ENCODE data around the gene AKIRIN2.

AKIRIN2 gene

DNA sequence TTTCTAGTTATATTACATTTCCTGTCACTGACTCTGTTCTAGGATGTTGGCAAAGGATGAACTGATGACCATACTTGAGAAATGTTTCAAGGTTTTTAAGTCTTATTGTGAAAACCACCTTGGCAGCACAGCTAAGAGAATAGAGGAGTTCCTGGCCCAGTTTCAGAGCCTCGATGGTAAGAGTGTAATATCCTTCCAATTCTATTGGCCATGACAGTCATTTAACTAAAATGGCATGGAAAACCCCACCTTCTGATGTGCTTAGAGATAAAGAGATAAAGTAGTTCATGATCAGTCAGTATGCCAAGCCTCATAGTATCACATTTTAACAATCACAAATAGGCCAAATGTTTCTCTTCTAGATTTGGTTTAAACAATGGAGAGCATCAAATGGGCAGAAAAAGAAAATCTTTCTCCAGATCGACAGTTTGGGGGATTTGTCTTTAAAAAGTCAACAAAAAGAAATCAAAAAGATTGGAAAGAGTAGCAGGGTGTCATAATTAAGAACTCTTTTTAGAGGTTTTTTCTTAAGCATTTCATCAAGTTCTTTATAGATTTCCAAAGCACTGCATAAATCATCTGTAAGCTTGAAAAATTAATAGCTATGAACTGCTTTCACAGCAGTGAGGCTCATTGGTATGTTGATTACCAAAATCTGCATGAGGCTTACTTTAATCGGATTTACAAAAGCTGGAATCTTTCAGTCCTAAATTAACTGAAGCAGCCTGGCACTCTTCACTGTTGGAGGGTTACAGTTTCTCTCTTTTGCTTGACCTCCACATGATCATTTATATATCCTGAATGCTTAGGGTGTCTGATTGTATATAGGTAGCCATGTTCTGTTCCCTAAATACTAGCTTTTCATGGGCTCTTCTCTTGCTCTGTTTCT lies 48.7 kb downstream of the AKIRIN2 start:
- DNase-seq: no peak

- no peak for DNase-seq
These were observed 57.0 kb downstream of the AKIRIN2 start for GRCh38 chr6:87645080-87645479.

- DNase-seq: no peak
These were observed 60.9 kb downstream of the AKIRIN2 start for GRCh38 chr6:87641065-87641692.

- DNase-seq: no peak
These were observed 62.7 kb downstream of the AKIRIN2 start for GRCh38 chr6:87639373-87639772.

DNA sequence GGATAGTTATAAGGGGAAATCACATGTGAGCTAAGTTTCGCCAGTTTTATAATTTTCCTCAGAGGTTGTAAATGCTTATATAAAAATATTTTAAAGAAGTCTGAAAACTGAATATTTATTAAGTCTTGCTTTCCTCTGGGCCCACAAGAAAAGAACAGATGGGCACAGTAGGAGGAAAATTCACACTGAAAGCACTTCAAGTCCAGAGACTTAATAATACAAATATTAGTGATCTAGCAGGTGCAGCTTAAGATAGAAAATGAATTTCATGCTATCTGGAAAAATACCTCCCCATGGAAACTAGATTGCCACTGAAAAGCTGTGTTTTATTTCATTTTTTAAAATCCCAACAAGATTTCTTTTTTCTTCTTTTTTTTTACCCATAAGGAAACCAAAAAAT lies 64.9 kb downstream of the AKIRIN2 start:
- DNase-seq: no peak

- DNase-seq: no peak
These were observed 65.7 kb downstream of the AKIRIN2 start for GRCh38 chr6:87636315-87636714.

DNA sequence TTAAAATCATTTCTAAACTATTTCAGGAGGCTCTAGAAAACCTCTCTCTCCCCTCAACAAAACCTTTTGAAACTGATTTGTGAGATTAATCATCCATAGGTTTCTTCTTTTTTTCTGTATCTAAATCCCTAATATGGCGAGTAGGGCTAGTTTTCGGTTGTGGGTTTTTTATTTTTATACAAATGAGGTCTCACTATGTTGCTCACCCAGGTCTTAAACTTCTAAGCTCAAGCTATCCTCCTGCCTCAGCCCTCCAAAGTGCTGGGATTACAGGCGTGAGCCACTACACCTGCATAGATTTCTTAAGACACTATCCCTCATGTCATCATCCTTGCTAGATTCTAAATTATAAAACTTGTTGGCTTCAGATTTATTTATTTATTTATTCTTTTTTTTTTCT lies 68.2 kb downstream of the AKIRIN2 start:
- DNase-seq: no peak

GRCh38 chr6:87630746-87631145 lies 71.3 kb downstream of the AKIRIN2 start:
- DNase-seq: no peak

GRCh38 chr6:87628881-87629280 lies 73.2 kb downstream of the AKIRIN2 start:
- DNase-seq: no peak

DNA sequence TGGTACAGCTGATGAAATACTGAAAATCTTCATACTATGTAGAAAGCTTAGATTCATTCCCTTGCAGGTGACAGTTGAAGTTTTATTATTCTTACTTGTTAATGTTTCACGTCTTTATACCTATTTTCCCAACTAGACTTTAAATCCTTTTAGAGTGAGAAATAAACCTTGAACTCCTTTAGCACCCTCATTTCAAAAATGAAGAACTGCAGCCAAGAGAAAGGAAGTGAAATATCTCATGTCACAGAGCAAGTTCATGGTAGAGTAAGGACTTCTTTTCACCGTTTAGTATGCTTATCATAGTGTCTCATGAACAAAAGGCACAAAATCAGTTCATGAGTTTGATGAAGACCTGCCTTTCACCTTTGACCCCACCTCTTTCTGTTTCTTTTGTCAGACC lies 73.6 kb downstream of the AKIRIN2 start:
- DNase-seq: no peak
